Nucleus accumbens (tissue), 56 donors: ENCODE data around the gene SPDYE6.
"Not testable (repeated sequence)": the region's sequence is repeated elsewhere in the genome, so short reads cannot be mapped to it uniquely, and the experiment has no call there.

Source experiments
- DNase-seq, 56 donors: peaks; one replicate each; lab custom pipeline; 2025; lab: John Stamatoyannopoulos, UW

The SPDYE6 gene, protein sequence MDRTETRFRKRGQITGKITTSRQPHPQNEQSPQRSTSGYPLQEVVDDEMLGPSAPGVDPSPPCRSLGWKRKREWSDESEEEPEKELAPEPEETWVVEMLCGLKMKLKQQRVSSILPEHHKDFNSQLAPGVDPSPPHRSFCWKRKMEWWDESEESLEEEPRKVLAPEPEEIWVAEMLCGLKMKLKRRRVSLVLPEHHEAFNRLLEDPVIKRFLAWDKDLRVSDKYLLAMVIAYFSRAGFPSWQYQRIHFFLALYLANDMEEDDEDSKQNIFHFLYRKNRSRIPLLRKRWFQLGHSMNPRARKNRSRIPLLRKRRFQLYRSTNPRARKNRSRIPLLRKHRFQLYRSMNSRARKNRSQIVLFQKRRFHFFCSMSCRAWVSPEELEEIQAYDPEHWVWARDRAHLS

DNA sequence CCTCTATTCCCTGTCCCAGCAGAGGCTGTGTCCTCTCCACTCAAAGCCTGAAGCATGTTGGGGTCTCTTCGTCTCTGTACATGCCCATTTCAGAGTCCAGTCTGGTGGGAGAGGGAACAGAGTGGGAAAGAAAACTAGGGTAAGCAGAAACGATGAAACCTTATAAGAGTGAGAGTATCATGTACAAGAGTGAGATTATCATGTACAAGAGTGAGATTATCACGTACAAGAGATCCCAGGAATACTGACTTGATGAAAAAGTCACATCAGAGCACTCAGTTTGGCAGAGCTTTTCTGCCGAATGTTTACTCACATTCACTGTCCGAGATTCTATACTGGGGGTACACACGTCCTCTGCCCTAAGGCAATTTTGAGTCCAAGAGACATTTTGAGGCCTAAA is at the start of gene SPDYE6:
Gene SPDYE6 (minus strand): TSS at position 101 of the 400 bp plus-strand sequence. CDS start 421 bp downstream, outside the sequence.
- DNase-seq: not testable (repeated sequence)

DNA sequence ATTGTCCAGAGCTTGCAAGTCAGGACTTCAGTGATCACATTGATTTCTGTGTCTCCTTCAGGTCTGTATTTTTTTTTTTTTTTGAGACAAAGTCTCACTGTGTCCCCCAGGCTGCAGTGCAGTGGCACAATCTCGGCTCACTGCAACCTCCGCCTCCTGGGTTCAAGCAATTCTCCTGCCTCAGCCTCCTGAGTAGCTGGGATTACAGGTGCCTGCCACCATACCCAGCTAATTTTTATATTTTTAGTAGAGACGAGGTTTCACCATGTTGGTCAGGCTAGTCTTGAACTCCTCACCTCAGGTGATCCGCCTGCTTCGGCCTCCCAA is 48.6 kb upstream of the SPDYE6 start:
- DNase-seq: not testable (repeated sequence)

DNA sequence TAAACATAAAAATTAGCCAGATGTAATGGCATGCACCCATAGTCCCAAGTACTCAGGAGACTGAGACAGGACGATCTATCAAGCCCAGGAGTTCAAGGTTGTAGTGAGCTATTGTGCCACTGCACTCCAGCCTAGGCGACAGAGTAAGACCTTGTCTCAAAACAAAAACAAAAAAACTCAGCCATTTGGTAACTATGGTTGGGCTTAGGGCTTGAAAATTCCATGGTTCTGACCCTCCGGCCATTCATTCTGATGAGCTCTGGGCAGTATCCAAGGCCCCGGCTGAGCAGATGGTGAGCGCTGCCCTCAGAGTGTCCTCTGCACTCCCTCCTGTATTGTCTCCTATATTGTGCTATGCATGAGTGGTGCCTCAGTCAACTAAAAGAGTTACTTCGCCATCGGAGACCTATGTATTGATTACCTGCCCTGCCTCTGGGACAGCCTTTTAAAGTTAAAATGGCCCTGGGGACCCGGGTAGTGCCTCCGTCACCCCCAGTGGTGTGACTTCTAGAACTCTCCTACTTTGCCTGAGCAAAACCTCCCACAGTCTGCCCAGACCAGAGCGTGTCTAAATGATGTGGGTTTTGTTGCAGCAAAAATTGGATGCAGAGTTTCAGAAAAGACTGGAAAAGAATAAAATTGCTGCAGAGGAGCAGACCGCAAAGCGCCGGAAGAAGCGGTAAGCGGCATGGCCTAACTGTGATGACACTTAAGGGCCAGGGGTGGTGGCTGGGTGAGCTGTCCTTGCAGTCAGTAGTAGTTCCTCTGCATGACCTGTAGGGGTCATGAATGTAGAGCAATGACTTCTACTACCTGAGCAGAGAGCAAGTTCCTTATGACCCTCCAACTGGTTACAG is 48.0 kb upstream of the SPDYE6 start:
- no peak for DNase-seq

GRCh38 chr7:102403563-102403962 is 47.3 kb upstream of the SPDYE6 start:
- no peak for DNase-seq

GRCh38 chr7:102400360-102400759 is 44.1 kb upstream of the SPDYE6 start:
- no peak for DNase-seq

DNA sequence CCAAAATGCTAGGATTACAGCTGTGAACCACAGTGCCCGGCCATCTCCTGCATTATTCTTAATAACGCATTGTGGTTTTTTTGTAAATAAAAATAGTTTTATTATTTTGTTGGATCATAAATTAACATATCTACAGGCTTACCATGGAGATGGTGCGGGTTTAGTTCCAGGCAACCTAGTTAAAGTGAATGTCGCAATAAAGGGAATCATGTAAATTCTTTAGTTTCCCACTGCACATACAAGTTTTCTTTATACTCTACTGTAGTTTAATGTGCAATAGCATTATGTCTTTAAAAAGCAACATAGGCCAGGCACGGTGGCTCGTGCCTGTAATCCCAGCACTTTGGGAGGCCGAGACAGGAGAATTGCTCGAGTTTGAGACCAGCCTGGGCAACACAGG is 42.3 kb upstream of the SPDYE6 start:
- DNase-seq: no peak

- no peak for DNase-seq
These were observed 40.4 kb upstream of the SPDYE6 start for GRCh38 chr7:102396710-102397019.

DNA sequence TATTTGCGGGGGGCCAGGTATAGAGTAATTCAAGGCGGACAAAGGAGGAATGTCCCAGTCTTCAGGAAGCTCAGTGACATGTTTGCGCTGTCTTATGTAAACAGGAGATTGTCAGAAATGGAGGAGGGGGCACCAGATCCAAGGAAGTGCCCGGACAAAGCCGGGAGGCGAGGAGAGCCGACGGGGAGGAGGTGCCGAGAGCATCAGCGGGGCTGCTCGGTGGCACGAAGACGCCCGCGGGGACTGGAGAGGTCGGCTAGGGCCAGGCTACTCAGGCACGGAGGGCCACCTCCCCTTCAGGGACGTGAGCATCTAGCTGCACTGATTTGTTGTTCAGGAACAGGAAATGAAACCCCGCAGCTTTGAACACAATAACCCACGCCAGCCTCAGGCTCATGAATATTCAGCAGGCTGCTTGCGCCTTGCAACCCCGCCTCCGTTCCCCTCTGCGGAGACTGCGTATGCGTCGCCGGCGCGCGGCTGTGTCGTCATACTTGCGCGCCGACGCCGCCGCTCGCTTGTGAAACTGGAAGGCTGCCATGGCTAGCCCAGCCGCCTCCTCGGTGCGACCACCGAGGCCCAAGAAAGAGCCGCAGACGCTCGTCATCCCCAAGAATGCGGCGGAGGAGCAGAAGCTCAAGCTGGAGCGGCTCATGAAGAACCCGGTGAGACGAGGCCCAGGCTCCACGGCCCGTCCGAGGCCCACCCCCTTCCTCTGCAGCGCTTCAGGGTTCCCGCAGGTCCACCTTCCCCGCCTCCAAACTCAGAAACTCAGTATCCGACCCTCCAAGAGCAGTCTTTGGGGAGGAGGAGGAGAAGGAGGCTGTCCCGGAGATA is 39.8 kb upstream of the SPDYE6 start, which contains the start of gene PRKRIP1:
Gene PRKRIP1 (plus strand): TSS at position 491 of the 837 bp plus-strand sequence. CDS start 49 bp downstream, at position 540.
- DNase-seq: peak in 55 of 56 donors; percentile 59 to 94 (median 80)

- peak in 1 of 56 donors; percentile 30 for DNase-seq
These were observed 39.3 kb upstream of the SPDYE6 start for GRCh38 chr7:102395592-102395872.

GRCh38 chr7:102393467-102393866 is 37.2 kb upstream of the SPDYE6 start:
- no peak for DNase-seq

GRCh38 chr7:102392330-102392729 is 36.1 kb upstream of the SPDYE6 start:
- DNase-seq: no peak

GRCh38 chr7:102390697-102391484 is 34.6 kb upstream of the SPDYE6 start:
- DNase-seq: peak in 52 of 56 donors; percentile 19 to 85 (median 55)

- DNase-seq: no peak
These were observed 33.6 kb upstream of the SPDYE6 start for GRCh38 chr7:102389810-102390209.

GRCh38 chr7:102387064-102387463 is 30.8 kb upstream of the SPDYE6 start:
- no peak for DNase-seq

- not testable (repeated sequence) for DNase-seq
These were observed 25.6 kb upstream of the SPDYE6 start for GRCh38 chr7:102381696-102382425.

GRCh38 chr7:102380837-102381236 is 24.6 kb upstream of the SPDYE6 start:
- DNase-seq: not testable (repeated sequence)

DNA sequence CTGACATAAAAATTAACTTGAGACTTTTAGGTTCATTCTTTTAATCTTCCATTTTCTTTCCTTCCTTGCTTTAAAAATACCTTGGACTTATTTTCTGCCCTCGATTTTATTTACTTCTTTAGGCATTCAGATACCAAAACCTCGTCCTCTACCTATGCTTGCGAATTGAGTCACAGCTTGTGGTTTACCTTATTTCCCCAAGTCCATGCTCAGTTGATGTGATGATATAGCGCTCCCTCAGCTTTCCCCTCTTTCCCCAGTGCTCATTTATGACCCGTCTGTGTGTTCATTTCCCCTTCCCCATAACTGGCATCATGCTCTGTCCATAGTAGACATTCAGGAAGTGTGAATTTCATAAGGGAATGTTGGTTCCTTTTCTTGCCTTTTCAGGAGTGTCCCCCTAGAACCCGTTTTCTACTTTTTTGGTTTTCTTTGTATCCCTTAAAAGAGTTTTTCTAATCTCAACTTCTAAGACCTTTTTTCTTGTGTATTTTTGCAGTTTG is 20.8 kb upstream of the SPDYE6 start:
- DNase-seq: no peak

GRCh38 chr7:102372796-102373195 is 16.6 kb upstream of the SPDYE6 start:
- not testable (repeated sequence) for DNase-seq

- not testable (repeated sequence) for DNase-seq
These were observed 13.8 kb upstream of the SPDYE6 start for GRCh38 chr7:102370038-102370437.
